Heart left ventricle (tissue), 16 donors: ENCODE data around the gene CRHR1. TPM values are rescaled to one million over a fixed set of nuclear protein-coding genes. Genes with fewer than 3 reads are reported as not detected.

Experiments used
- ATAC-seq, 4 donors: fragments of 200-7000 bp; cut with Tn5 transposase; one replicate each; pipeline ENCODE4 v1.9.1; 2020 to 2022; ENCODE audit warnings: moderate library complexity in 4 of 4, mild to moderate bottlenecking in 3 of 4, moderate number of reproducible peaks in 1 of 4
- DNase-seq, 5 donors: peaks; one replicate each; pipeline ENCODE4 v3.0.0-alpha.2; 2020
- H3K27ac ChIP-seq, 12 donors: fragments of 200-600 bp; sonication (generic) in 4 of 12; one replicate each; pipeline versions ENCODE4 v1.5.0 to v1.8.0; 2016 to 2022; ENCODE audit warnings: mild to moderate bottlenecking in 2 of 12
- H3K27me3 ChIP-seq, 9 donors: fragments of 200-600 bp; sonication (generic) in 2 of 9; one replicate each; pipeline versions ENCODE4 v1.5.1 to v1.8.0; 2016 to 2022; ENCODE audit warnings: mild to moderate bottlenecking in 3 of 9
- H3K36me3 ChIP-seq, 9 donors: fragments of 200-600 bp; sonication (generic) in 2 of 9; one replicate each; pipeline versions ENCODE4 v1.5.0 to v1.8.0; 2018 to 2022; ENCODE audit warnings: mild to moderate bottlenecking in 2 of 9
- H3K4me1 ChIP-seq, 12 donors: fragments of 200-600 bp; sonication (generic) in 4 of 12; one replicate each; pipeline versions ENCODE4 v1.5.0 to v1.8.0; 2016 to 2022; ENCODE audit warnings: mild to moderate bottlenecking in 3 of 12
- H3K4me3 ChIP-seq, 12 donors: fragments of 200-600 bp; sonication (generic) in 4 of 12; one replicate each; pipeline versions ENCODE4 v1.5.0 to v1.8.0; 2017 to 2022; ENCODE audit warnings: mild to moderate bottlenecking in 9 of 12, moderate library complexity in 4 of 12
- H3K9me3 ChIP-seq, 12 donors: fragments of 200-600 bp; sonication (generic) in 4 of 12; one replicate each; pipeline versions ENCODE4 v1.5.0 to v1.8.0; 2016 to 2022; ENCODE audit warnings: mild to moderate bottlenecking in 1 of 12
- POLR2A ChIP-seq, 2 donors: fragments of 450-650 bp; IDR thresholded peaks; one replicate each; pipeline ENCODE4 v1.6.1; 2017; ENCODE audit warnings: antibody characterized with exemption in 2 of 2, mild to moderate bottlenecking in 2 of 2, moderate library complexity in 2 of 2
- WGBS, 4 donors: extraction: QIAGEN DNeasy Blood & Tissue Kit in 2 of 4; methylation state at CpG; one replicate each; pipeline versions ENCODE4 v1.1.5 to v1.1.7; 2013 to 2018; 5-methylcytosine and 5-hydroxymethylcytosine counted together
- intact Hi-C, 10 donors: fragments of 100-400 bp; cut with DNase I; formaldehyde crosslinking; loops; one replicate each; pipeline versions ENCODE4 v1.11.1 to v1.14.2; 2022
- polyA plus RNA-seq, 2 donors: library from polyadenylated mRNA; stranded (reverse); fragments of 200-250 nt; gene quantifications; one replicate each; pipeline ENCODE4 v1.2.3, GENCODE V29; 2013
- total RNA-seq, 9 donors: library from RNA; depleted of rRNA in 2 of 9; stranded (reverse); fragments of >200 nt in 2 of 9; fragmentation: NEBNext Ultra II Directional in 3 of 9; extraction: Animal tissue kit (Norgen Biotek cat#: 25700) in 3 of 9; gene quantifications; one replicate each; pipeline versions ENCODE4 v1.1.0 to v1.2.4, GENCODE V29; 2016 to 2023
- TF ChIP-seq, protein P1 (sequence below), 12 donors: fragments of 200-600 bp; sonication (generic) in 4 of 12; IDR thresholded peaks; one replicate each; pipeline versions ENCODE4 v1.5.0 to v1.8.0; 2018 to 2022; ENCODE audit warnings: antibody characterized with exemption in 12 of 12, mild to moderate bottlenecking in 5 of 12
- donor health status: ischemic (EF 13 %, LVEDD 7.1; RV severe dilation, severe dysfunction).
- donor health status: healthy with polysubstance abuse.
- donor health status: DM: no; HTN: yes; CAD: no.
- donor health status: DM: no; HTN: no; CAD: no.
- donor health status: ischemic (EF 25% LVEDD 6.9; RV normal size, moderate dysfunction).
- donor health status: ischemic (EF 25% LVEDD 5.7; RV mildly dilated, moderate dysfunction).
- donor health status: healthy.
- donor health status: DM: yes; HTN: yes; CAD: no.
- donor health status: ischemic (EF 35%, LVEDD 5.7; RV mildly dilated, moderate dysfunction).
- donor health status: nonischemic (EF 11% LVEDD 7.7; RV severe dilation, severe dysfunction).
- donor health status: DM: yes; HTN: yes; CAD: no.
- donor health status: PGD.
- donor health status: ischemic (EF 29% LVEDD 5.4; RV normal size, mild dysfunction).
- donor health status: nonischemic (EF 23%, LVEDD 6.1; RV moderate dilation, normal function).

The CRHR1 gene
- total and polyA plus RNA-seq, 11 donors, result 0.52 TPM; not detected in 10

DNA sequence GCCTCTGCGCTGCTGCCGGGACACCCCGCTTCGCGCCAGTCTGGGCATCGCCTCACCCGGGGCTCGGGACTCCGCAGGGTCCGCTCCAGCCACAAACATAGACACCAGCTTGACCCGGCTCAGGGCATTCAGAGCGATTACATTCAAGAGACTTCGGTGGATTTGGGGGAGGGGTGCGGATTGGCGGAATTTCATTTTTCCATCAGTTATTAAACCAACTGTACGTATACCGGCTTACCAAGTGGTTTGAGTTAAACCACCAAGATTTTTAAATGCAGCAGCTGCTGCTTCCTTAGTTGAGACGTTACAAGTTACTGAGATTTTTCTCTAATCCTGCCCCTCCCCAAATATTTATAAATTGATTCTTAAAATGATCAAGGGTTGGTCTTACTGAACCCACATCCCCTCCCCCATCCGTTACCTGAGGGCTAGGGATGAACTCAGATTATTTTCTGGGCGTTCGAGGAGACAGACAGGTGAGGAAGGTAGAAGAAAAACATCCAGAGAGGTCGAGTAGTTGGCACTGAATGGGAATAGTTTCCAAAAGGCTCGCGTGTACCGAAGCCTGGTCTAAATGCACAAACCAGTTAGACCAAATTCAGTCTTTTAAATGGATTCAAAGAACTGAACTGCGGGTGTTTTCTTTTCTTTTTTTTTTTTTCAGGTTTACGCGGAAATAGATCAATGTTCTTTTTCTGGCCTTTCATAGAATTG is 1.5 kb downstream of the CRHR1 start:
- TF ChIP-seq, protein P1, sequence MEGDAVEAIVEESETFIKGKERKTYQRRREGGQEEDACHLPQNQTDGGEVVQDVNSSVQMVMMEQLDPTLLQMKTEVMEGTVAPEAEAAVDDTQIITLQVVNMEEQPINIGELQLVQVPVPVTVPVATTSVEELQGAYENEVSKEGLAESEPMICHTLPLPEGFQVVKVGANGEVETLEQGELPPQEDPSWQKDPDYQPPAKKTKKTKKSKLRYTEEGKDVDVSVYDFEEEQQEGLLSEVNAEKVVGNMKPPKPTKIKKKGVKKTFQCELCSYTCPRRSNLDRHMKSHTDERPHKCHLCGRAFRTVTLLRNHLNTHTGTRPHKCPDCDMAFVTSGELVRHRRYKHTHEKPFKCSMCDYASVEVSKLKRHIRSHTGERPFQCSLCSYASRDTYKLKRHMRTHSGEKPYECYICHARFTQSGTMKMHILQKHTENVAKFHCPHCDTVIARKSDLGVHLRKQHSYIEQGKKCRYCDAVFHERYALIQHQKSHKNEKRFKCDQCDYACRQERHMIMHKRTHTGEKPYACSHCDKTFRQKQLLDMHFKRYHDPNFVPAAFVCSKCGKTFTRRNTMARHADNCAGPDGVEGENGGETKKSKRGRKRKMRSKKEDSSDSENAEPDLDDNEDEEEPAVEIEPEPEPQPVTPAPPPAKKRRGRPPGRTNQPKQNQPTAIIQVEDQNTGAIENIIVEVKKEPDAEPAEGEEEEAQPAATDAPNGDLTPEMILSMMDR (IDR thresholded peaks at IDR 0.05), result no peak
- peaks cover 13 to 93% (median 41%) of the 10 kb centered on the region in 9 donors for H3K27me3 ChIP-seq
- no peak overlapping the region for H3K27ac ChIP-seq
- ATAC-seq (no peak), DNase-seq (no peak)
- 20 to 39% (median 27%) methylated on average over 21 to 28 of the region's 28 CpGs for whole genome bisulfite sequencing, 4 donors
- intact Hi-C loops, result no loop called here
- H3K4me1 ChIP-seq, result peaks cover 6 to 27% (median 19%) of the 10 kb centered on the region in 12 donors
- H3K4me3 ChIP-seq, result peak overlapping the region; percentile 21 to 58 (median 50)
- no peaks in the 10 kb centered on the region for H3K36me3 ChIP-seq
- H3K9me3 ChIP-seq, result no peaks in the 10 kb centered on the region

DNA sequence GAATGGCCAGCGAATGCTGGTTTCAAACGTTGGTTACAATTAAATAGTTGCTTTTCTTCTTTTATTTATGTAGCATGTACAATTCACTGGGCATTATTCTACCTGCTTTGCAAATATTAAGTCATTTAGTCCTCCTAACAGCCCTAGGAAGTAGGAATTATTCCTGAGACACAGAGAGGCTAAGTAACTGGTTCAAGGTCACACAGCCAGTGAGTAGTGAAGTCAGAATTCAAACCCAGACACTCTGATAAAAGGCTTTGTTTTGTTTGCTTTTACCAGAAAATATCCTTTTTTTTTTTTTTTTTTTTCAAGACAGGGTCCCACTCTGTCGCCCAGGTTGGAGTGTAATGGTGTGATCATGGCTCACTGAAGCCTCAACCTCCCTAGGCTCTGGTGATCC is 2.2 kb downstream of the CRHR1 start:
- ATAC-seq (no peak), DNase-seq (no peak)
- Histone ChIP-seq H3K36me3 (no peaks in the 10 kb centered on the region), H3K4me3 (no peak overlapping the region), H3K9me3 (no peaks in the 10 kb centered on the region), H3K27ac (no peak overlapping the region), H3K4me1 (peaks cover 6 to 27% (median 19%) of the 10 kb centered on the region in 12 donors), H3K27me3 (peaks cover 13 to 95% (median 46%) of the 10 kb centered on the region in 9 donors)
- WGBS, 4 donors, result 72 to 84% (median 76%) methylated on average over 3 of the region's 3 CpGs
- TF ChIP-seq, protein P1 (IDR thresholded peaks at IDR 0.05), result no peak
- no peak for TF ChIP-seq POLR2A (IDR thresholded peaks at IDR 0.05)
- intact Hi-C loops, result no loop called here

DNA sequence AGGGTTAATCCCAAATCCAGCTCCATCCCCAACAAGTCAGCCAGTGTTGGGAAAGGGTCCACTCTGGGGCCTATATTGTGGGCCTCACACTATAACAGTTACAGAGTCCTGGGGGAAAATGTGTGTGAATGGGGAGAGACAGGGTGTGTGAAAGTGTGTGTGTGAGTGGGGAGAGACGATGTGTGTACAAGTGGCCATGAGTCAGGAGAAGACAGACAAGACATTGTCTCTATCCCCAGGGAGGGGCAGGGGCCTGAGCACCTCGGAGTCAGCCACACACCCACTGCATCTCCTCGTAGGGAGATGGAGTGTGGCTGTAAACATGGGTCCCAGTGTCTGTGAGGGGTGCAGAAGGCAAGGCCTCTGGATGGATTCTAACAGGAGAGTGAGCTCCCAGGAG is 2.9 kb downstream of the CRHR1 start:
- intact Hi-C loops, result no loop called here
- no peaks in the 10 kb centered on the region for H3K9me3 ChIP-seq
- no peaks in the 10 kb centered on the region for H3K36me3 ChIP-seq
- no peak overlapping the region for H3K27ac ChIP-seq
- TF ChIP-seq POLR2A (IDR thresholded peaks at IDR 0.05), result no peak
- H3K27me3 ChIP-seq, result peaks cover 13 to 95% (median 46%) of the 10 kb centered on the region in 9 donors
- H3K4me3 ChIP-seq, result no peak overlapping the region
- H3K4me1 ChIP-seq, result peaks cover 6 to 27% (median 19%) of the 10 kb centered on the region in 12 donors
- DNase-seq (no peak), ATAC-seq (no peak)
- 45 to 69% (median 53%) methylated on average over 3 of the region's 3 CpGs for WGBS, 4 donors

DNA sequence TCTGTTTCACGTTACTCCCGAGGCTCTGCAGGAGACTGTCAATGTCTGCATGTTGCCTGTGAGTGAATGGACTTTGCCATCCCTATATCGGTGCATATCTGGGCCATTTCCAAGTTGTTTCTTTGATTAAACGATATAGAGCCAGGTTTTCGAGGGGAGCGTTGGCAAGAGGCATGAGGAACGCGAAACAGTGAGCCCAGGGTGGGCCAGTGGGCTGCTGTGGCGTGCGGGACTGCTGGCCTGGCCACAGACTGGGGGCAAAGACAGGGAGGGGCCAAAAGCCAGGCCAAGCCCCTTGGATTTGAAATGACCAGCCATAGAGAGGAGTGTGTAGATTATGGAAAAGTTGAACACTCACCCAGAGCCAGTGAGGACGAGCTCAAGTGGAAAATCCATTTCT is 3.5 kb downstream of the CRHR1 start:
- no peak for ATAC-seq
- no peak for TF ChIP-seq POLR2A (IDR thresholded peaks at IDR 0.05)
- TF ChIP-seq, protein P1 (IDR thresholded peaks at IDR 0.05), result no peak
- no peaks in the 10 kb centered on the region for H3K36me3 ChIP-seq
- no peaks in the 10 kb centered on the region for H3K9me3 ChIP-seq
- no peak overlapping the region for H3K27ac ChIP-seq
- H3K27me3 ChIP-seq, result peaks cover 13 to 96% (median 50%) of the 10 kb centered on the region in 9 donors
- intact Hi-C loops, result no loop called here
- DNase-seq, result no peak
- peaks cover 6 to 27% (median 19%) of the 10 kb centered on the region in 12 donors for H3K4me1 ChIP-seq
- no peak overlapping the region for H3K4me3 ChIP-seq
- 57 to 70% (median 64%) methylated on average over 11 of the region's 11 CpGs for WGBS, 4 donors
